HG03095 (cell line): ENCODE results near the gene ERP29.
"Not testable (repeated sequence)": the region's sequence is repeated elsewhere in the genome, so short reads cannot be mapped to it uniquely, and the experiment has no call there.

Source experiments
- ATAC-seq: cut with Tn5 transposase; IDR thresholded peaks from one replicate; pipeline ENCODE4 v1.9.1; 2021; ENCODE audit warnings: moderate library complexity; ENCODE audit not compliant: unreplicated experiment

The ERP29 gene

DNA sequence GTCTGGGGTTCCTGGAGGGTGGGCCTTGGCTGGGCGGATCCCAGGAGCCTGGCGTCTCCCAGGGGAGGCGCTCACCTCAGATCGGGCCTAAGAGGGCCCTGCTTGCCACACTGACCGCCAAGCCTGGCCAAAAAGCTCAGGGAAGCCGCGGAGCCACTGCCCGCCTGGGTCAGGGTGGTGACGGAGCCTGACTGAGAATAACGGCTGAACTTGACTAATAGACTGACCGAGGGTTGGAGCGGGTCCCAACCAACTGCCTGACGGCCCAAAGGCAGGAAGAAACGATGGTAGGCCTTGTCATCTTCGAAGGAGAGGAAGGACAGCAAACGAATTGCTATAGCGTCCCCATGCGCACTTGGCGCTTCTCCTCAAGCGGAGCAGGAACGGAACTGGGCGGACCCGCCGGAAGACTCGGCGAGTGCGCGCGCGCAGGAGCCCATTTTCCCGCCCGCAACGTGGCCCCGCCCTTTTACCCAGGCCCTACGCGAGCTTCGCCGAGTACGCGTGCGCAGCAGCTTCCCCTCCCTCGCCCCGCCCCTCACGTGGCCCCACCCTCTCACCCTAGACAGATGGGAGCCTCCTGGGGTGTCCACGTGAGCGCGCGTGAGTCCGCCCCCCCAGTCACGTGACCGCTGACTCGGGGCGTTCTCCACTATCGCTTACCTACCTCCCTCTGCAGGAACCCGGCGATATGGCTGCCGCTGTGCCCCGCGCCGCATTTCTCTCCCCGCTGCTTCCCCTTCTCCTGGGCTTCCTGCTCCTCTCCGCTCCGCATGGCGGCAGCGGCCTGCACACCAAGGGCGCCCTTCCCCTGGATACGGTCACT lies at the start of gene ERP29, which contains the start of gene TMEM116:
Gene ERP29, plus strand, starts transcription at position 652 of the 826 bp plus-strand sequence. Its CDS starts 40 bp downstream, at position 692.
Gene TMEM116, minus strand, starts transcription at position 391 of the 826 bp plus-strand sequence. CDS start 7,895 bp downstream, outside the sequence.
- ATAC-seq = peak; percentile 56

DNA sequence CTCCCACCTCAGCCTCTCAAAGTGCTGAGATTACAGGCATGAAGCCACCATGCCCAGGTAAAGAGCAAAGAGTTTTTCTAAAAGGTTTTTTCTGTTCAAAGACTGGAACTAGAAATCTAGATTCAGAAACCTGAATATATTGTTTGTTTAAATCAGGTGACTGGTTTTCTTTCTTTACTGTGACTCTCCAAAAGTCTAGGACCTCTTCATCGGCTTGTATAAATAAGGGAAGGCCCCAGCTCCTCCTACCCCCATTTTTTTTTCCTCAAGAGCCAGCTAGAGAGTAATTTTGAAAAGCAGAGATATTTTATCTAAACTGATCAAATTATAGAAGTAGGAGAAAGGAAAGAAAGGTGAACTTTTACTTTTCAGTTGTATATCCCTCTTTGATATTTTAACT lies 48.3 kb upstream of the ERP29 start:
- no peak for ATAC-seq

GRCh38 chr12:111971800-111972199 lies 41.4 kb upstream of the ERP29 start:
- ATAC-seq = no peak

GRCh38 chr12:111975161-111975931 lies 37.9 kb upstream of the ERP29 start:
- no peak for ATAC-seq

- no peak for ATAC-seq
Observed at GRCh38 chr12:111976291-111976690, 36.9 kb upstream of the ERP29 start.

DNA sequence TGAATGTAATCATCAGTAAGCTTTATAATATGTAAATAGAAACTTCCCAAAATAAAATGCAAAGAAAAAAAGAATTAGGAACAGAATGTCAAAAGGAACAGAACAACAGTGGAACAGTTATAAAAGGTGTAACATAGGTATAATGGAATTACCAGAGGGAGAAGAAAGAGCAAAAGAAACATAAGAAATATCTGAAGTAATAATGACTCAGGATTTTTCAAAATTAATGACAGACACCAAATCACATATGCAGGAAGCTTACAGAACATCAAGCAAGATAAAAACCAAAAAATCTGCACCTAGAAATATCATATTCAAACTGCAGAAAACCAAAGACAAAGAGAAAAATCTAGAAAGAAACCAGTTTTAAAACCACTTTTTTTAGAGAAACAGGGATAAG lies 36.4 kb upstream of the ERP29 start:
- ATAC-seq = no peak

DNA sequence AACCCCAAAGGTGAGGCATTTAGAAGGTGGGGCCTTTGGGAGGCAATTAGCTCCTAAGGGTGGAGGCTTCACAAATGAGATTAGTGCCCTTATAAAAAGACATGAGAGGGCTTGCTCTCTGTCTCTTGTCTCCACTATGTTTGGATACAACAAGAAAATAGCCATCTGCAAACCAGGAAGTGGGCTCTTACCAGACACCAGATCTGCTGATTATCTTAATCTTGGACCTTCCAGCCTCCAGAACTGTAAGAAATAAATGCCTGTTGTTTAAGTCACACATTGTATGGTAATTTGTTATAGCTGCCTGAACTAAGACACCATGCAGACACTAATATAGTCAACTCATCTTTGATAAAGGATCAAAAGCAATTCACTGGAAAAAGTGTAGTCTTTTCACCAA lies 34.7 kb upstream of the ERP29 start:
- no peak for ATAC-seq

- no peak for ATAC-seq
Observed at GRCh38 chr12:111980598-111980997, 32.6 kb upstream of the ERP29 start.

DNA sequence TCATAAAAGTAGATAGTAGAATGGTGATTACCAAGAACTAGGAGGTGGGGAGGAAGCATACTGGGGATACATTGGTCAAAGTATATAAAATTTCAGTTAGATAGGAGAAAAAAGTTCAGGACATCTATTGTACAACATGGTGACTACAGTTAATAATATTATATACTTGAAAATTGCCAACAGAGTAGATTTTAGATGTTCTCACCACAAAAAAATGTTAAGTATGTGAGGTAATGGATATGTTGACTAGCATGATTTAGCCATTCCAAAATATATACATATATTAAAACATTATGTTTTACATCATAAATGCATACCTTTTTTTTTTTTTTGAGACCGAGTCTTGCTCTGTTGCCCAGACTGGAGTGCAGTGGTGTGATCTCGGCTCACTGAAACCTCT lies 31.2 kb upstream of the ERP29 start:
- no peak for ATAC-seq

- no peak for ATAC-seq
Observed at GRCh38 chr12:111984820-111985219, 28.4 kb upstream of the ERP29 start.

GRCh38 chr12:111991535-111991934 lies 21.7 kb upstream of the ERP29 start:
- no peak for ATAC-seq

GRCh38 chr12:111991946-111992345 lies 21.3 kb upstream of the ERP29 start:
- ATAC-seq = no peak

GRCh38 chr12:111992464-111992863 lies 20.8 kb upstream of the ERP29 start:
- no peak for ATAC-seq

- no peak for ATAC-seq
Observed at GRCh38 chr12:111993292-111994150, 19.7 kb upstream of the ERP29 start.

DNA sequence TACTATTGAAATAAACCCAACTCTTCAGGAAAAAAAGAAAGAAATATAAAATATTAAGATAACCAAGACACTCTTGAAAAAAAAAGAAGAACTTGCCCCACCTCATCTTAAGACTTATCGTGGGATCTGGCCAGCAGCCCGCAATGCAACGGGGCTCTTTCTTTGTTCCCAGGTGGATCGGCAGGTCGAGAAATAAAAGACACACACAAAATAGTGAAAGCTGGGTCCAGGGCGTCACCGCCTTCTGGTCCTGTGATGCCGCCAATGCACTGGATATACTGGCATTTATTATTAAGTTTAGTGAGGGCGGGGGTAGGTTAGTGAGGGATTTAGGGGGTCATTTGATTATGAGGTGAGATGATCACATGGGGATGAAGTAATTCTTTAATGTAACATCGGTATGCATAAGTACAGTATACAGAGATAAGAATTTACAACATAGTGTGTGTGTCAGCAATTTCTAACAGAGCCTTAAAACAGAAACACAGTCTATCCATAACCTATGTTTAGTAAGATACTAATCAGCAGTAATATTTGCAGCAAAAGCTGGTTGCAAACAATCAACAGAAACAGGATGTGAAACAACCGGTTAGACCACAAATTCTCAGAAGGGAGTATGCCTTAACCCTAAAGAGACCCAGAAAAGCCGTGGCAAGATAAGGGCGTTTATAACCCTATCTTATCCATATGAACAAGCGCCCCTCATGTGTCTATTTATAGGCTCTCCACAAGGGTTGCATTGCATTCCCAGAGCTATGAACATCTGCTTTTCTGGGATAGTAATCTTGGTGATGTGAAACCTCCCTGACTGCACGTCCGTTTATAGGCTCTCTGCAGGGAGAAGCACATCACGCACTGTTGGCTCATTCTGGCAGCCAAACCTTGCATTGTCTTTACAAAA lies 18.8 kb upstream of the ERP29 start:
- ATAC-seq = not testable (repeated sequence)

- no peak for ATAC-seq
Observed at GRCh38 chr12:111995782-111996480, 17.3 kb upstream of the ERP29 start.

GRCh38 chr12:111997300-111997699 lies 15.9 kb upstream of the ERP29 start:
- no peak for ATAC-seq

DNA sequence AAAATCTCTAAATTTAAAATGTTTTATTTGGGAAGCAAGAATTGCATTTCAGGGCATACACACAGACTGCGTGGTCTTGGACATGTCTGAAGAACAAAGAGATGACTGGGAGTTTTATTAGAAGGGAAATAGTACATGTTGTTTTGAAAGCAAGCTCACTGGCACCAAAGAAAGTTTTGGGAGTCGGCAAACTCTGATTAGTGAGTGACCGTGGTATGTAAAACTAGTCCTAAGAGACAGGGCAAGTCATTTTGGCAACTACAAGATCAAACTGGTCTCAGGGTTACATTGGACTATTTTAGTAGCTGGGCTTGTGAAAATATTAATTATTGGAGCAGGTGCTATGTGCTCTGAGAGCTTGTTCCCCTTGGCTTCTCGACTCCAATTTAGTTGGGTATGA lies 15.2 kb upstream of the ERP29 start:
- no peak for ATAC-seq

DNA sequence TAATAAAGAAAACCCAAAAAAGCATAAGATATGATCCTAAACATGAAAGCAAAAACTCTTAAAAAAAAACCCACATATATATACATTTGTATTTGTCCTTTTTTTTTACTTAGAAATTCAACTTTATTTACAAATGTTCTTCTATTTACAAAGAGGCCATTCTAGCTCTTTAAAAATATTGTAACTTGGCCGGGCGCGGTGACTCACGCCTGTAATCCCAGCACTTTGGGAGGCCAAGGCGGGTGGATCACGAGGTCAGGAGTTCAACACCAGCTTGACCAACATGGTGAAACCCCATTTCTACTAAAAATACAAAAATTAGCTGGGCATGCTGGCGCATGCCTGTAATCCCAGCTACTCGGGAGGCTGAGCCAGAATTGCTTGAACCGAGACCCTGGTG lies 14.1 kb upstream of the ERP29 start:
- ATAC-seq = not testable (repeated sequence)
